Mesendoderm (in vitro differentiated cells): ENCODE results near the gene C8A. TPM values are rescaled to one million over a fixed set of nuclear protein-coding genes. Genes with fewer than 3 reads are reported as not detected.
A peak's percentile ranks its signal among the peaks of the same experiment; 100 is the strongest.

Experiments
- DNase-seq: peaks from one replicate; pipeline ENCODE4 v3.0.0; 2013
- H2AK5ac ChIP-seq: 2 replicates; pipeline ENCODE4 v1.6.1; 2013; ENCODE audit warnings: low read length, inconsistent platforms
- H2BK120ac ChIP-seq: 2 replicates; pipeline ENCODE4 v1.6.1; 2013; ENCODE audit warnings: low read depth, mild to moderate bottlenecking, low read length, moderate library complexity, mixed read lengths
- H2BK15ac ChIP-seq: replicated peaks from 2 replicates; pipeline ENCODE4 v1.6.1; 2013; ENCODE audit warnings: low read depth, mild to moderate bottlenecking, moderate library complexity
- H2BK5ac ChIP-seq: 2 replicates; pipeline ENCODE4 v1.6.1; 2013; ENCODE audit warnings: low read length, inconsistent platforms
- H3K18ac ChIP-seq: 2 replicates; pipeline ENCODE4 v1.6.1; 2013; ENCODE audit warnings: mild to moderate bottlenecking, low read length, mixed read lengths
- H3K23ac ChIP-seq: one replicate; pipeline ENCODE4 v1.6.1; 2013; ENCODE audit warnings: low read length
- H3K27ac ChIP-seq: 2 replicates; pipeline ENCODE4 v1.5.1; 2013; ENCODE audit warnings: low read depth, mild to moderate bottlenecking, inconsistent platforms, low read length, moderate library complexity
- H3K27me3 ChIP-seq: 2 replicates; pipeline ENCODE4 v1.6.1; 2013; ENCODE audit warnings: low read length, control low read depth, mild to moderate bottlenecking, inconsistent platforms; ENCODE audit not compliant: insufficient read depth, poor library complexity
- H3K36me3 ChIP-seq: 2 replicates; pipeline ENCODE4 v1.6.1; 2013; ENCODE audit warnings: low read length, inconsistent platforms; ENCODE audit not compliant: control insufficient read depth, insufficient read depth
- H3K4ac ChIP-seq: one replicate; pipeline ENCODE4 v1.6.1; 2013; ENCODE audit warnings: low read depth, mild to moderate bottlenecking, low read length, moderate library complexity
- H3K4me1 ChIP-seq: 2 replicates; pipeline ENCODE4 v1.6.1; 2013; ENCODE audit warnings: low read depth, low read length, inconsistent platforms; ENCODE audit not compliant: control insufficient read depth
- H3K4me2 ChIP-seq: 2 replicates; pipeline ENCODE4 v1.6.1; 2013; ENCODE audit warnings: low read length
- H3K4me3 ChIP-seq: 2 replicates; pipeline ENCODE4 v1.5.1; 2013; ENCODE audit warnings: mild to moderate bottlenecking, low read length
- H3K56ac ChIP-seq: one replicate; pipeline ENCODE4 v1.6.1; 2013; ENCODE audit warnings: low read length
- H3K79me1 ChIP-seq: 2 replicates; pipeline ENCODE4 v1.6.1; 2013; ENCODE audit warnings: low read length, inconsistent platforms
- H3K79me2 ChIP-seq: 2 replicates; pipeline ENCODE4 v1.6.1; 2013; ENCODE audit warnings: mild to moderate bottlenecking, low read length; ENCODE audit not compliant: control insufficient read depth, insufficient read depth
- H3K9ac ChIP-seq: 2 replicates; pipeline ENCODE4 v1.6.1; 2013; ENCODE audit warnings: low read length, inconsistent platforms
- H4K5ac ChIP-seq: one replicate; pipeline ENCODE4 v1.6.1; 2013; ENCODE audit warnings: low read length
- H4K8ac ChIP-seq: one replicate; pipeline ENCODE4 v1.6.1; 2013; ENCODE audit warnings: low read depth, mild to moderate bottlenecking, control low read depth, low read length, moderate library complexity
- WGBS: extraction: QIAGEN DNeasy Blood & Tissue Kit; methylation state at CpG from one replicate; pipeline ENCODE4 v1.1.7; 2013; ENCODE audit warnings: low lambda C conversion rate, missing lambda C conversion rate; ENCODE audit not compliant: insufficient coverage; ENCODE audit errors: extremely low coverage; 5-methylcytosine and 5-hydroxymethylcytosine counted together
- polyA plus RNA-seq, 2 experiments: library from polyadenylated mRNA; stranded (reverse); fragments of 200-250 nt; gene quantifications; one replicate each; pipeline ENCODE4 v1.2.3, GENCODE V29; 2013

The C8A gene
- not detected for polyA plus RNA-seq (2013, experiment 1 of 2)
- not detected for polyA plus RNA-seq (2013, experiment 2 of 2)

GRCh38 chr1:56854521-56855099 lies at the start of gene C8A:
TSS of gene C8A (plus strand) at chr1:56854797. CDS start at chr1:56854902, 105 bp downstream.
- no peak within 1 kb of the TSS for H3K4ac ChIP-seq
- H3K27me3 ChIP-seq: no peaks in the 10 kb centered on the region
- H3K56ac ChIP-seq: no peak within 1 kb of the TSS
- H3K79me2 ChIP-seq: no peaks in the 10 kb centered on the region
- H4K8ac ChIP-seq: no peak within 1 kb of the TSS
- H2BK120ac ChIP-seq: no peak within 1 kb of the TSS
- no peak within 1 kb of the TSS for H3K9ac ChIP-seq
- WGBS: no CpG with 5 or more reads among the region's 3 CpGs
- no peak within 1 kb of the TSS for H3K23ac ChIP-seq
- H3K4me3 ChIP-seq: no peak within 1 kb of the TSS
- H2AK5ac ChIP-seq: no peak within 1 kb of the TSS
- no peaks in the 10 kb centered on the region for H3K4me1 ChIP-seq
- no peaks in the 10 kb centered on the region for H3K79me1 ChIP-seq
- H3K27ac ChIP-seq: no peak within 1 kb of the TSS
- H3K4me2 ChIP-seq: no peak within 1 kb of the TSS
- no peak within 1 kb of the TSS for H2BK15ac ChIP-seq
- no peak within 1 kb of the TSS for H4K5ac ChIP-seq
- no peaks in the 10 kb centered on the region for H3K36me3 ChIP-seq
- no peak for DNase-seq
- no peak within 1 kb of the TSS for H2BK5ac ChIP-seq
- H3K18ac ChIP-seq: no peak within 1 kb of the TSS

- H3K4me2 ChIP-seq: no peak overlapping the region
- peak; percentile 31 for DNase-seq
- H3K4me3 ChIP-seq: no peak overlapping the region
- no peak overlapping the region for H3K18ac ChIP-seq
- H3K79me1 ChIP-seq: no peaks in the 10 kb centered on the region
- H4K5ac ChIP-seq: no peak overlapping the region
- no peak overlapping the region for H3K23ac ChIP-seq
- no CpG with 5 or more reads among the region's 3 CpGs for WGBS
- H3K27me3 ChIP-seq: peaks cover 2% of the 10 kb centered on the region
- H2BK120ac ChIP-seq: no peak overlapping the region
- no peak overlapping the region for H3K4ac ChIP-seq
- peak overlapping the region; percentile 30 for H3K56ac ChIP-seq
- H3K9ac ChIP-seq: no peak overlapping the region
- no peaks in the 10 kb centered on the region for H3K36me3 ChIP-seq
- H4K8ac ChIP-seq: no peak overlapping the region
- H2AK5ac ChIP-seq: no peak overlapping the region
- no peak overlapping the region for H3K27ac ChIP-seq
- H2BK5ac ChIP-seq: no peak overlapping the region
- H2BK15ac ChIP-seq: no peak overlapping the region
- peaks cover 5% of the 10 kb centered on the region for H3K4me1 ChIP-seq
- no peaks in the 10 kb centered on the region for H3K79me2 ChIP-seq
Observed at GRCh38 chr1:56806804-56807203, 47.8 kb upstream of the C8A start.

- Histone ChIP-seq H2BK5ac (no peak overlapping the region), H3K4me3 (no peak overlapping the region), H2BK15ac (no peak overlapping the region), H3K23ac (no peak overlapping the region), H3K18ac (no peak overlapping the region), H3K4me2 (no peak overlapping the region), H3K9ac (no peak overlapping the region), H3K56ac (no peak overlapping the region), H3K27ac (no peak overlapping the region), H3K27me3 (peaks cover 2% of the 10 kb centered on the region), H3K79me2 (no peaks in the 10 kb centered on the region), H3K4me1 (peaks cover 5% of the 10 kb centered on the region), H2BK120ac (no peak overlapping the region), H3K36me3 (no peaks in the 10 kb centered on the region), H4K5ac (no peak overlapping the region), H4K8ac (no peak overlapping the region), H3K79me1 (no peaks in the 10 kb centered on the region), H2AK5ac (no peak overlapping the region), H3K4ac (no peak overlapping the region)
- DNase-seq: no peak
- WGBS: no CpG with 5 or more reads among the region's 1 CpG
Observed at GRCh38 chr1:56808410-56808809, 46.2 kb upstream of the C8A start.

- peaks cover 2% of the 10 kb centered on the region for H3K27me3 ChIP-seq
- no peak overlapping the region for H3K18ac ChIP-seq
- H3K79me2 ChIP-seq: no peaks in the 10 kb centered on the region
- DNase-seq: peak; percentile 99
- no peak overlapping the region for H2AK5ac ChIP-seq
- H3K4me1 ChIP-seq: peaks cover 5% of the 10 kb centered on the region
- H3K23ac ChIP-seq: no peak overlapping the region
- no peak overlapping the region for H2BK120ac ChIP-seq
- H3K4me3 ChIP-seq: no peak overlapping the region
- H3K27ac ChIP-seq: no peak overlapping the region
- H2BK15ac ChIP-seq: no peak overlapping the region
- no peak overlapping the region for H3K9ac ChIP-seq
- H4K5ac ChIP-seq: no peak overlapping the region
- no peak overlapping the region for H4K8ac ChIP-seq
- H3K79me1 ChIP-seq: no peaks in the 10 kb centered on the region
- no peak overlapping the region for H3K56ac ChIP-seq
- no peak overlapping the region for H3K4ac ChIP-seq
- WGBS: no CpG with 5 or more reads among the region's 2 CpGs
- no peak overlapping the region for H3K4me2 ChIP-seq
- no peak overlapping the region for H2BK5ac ChIP-seq
- no peaks in the 10 kb centered on the region for H3K36me3 ChIP-seq
Observed at GRCh38 chr1:56811331-56811730, 43.3 kb upstream of the C8A start.

GRCh38 chr1:56814205-56814604 lies 40.4 kb upstream of the C8A start:
- no peak overlapping the region for H3K4me2 ChIP-seq
- H3K4me1 ChIP-seq: peaks cover 5% of the 10 kb centered on the region
- H3K79me1 ChIP-seq: no peaks in the 10 kb centered on the region
- H4K5ac ChIP-seq: no peak overlapping the region
- no CpG with 5 or more reads among the region's 2 CpGs for WGBS
- no peaks in the 10 kb centered on the region for H3K79me2 ChIP-seq
- no peaks in the 10 kb centered on the region for H3K27me3 ChIP-seq
- no peak overlapping the region for H2AK5ac ChIP-seq
- H2BK15ac ChIP-seq: no peak overlapping the region
- no peak overlapping the region for H3K4ac ChIP-seq
- no peak for DNase-seq
- no peak overlapping the region for H3K4me3 ChIP-seq
- no peak overlapping the region for H3K23ac ChIP-seq
- no peak overlapping the region for H2BK120ac ChIP-seq
- H3K36me3 ChIP-seq: no peaks in the 10 kb centered on the region
- H3K56ac ChIP-seq: no peak overlapping the region
- H4K8ac ChIP-seq: no peak overlapping the region
- H2BK5ac ChIP-seq: no peak overlapping the region
- H3K9ac ChIP-seq: no peak overlapping the region
- H3K18ac ChIP-seq: no peak overlapping the region
- no peak overlapping the region for H3K27ac ChIP-seq

GRCh38 chr1:56816264-56816663 lies 38.3 kb upstream of the C8A start:
- Histone ChIP-seq H3K36me3 (no peaks in the 10 kb centered on the region), H2BK120ac (no peak overlapping the region), H3K79me1 (no peaks in the 10 kb centered on the region), H2AK5ac (no peak overlapping the region), H2BK15ac (no peak overlapping the region), H3K4ac (no peak overlapping the region), H3K79me2 (no peaks in the 10 kb centered on the region), H3K27me3 (no peaks in the 10 kb centered on the region), H3K9ac (no peak overlapping the region), H3K23ac (no peak overlapping the region), H2BK5ac (no peak overlapping the region), H4K8ac (no peak overlapping the region), H4K5ac (no peak overlapping the region), H3K4me3 (no peak overlapping the region), H3K27ac (no peak overlapping the region), H3K18ac (no peak overlapping the region), H3K4me2 (no peak overlapping the region), H3K56ac (no peak overlapping the region), H3K4me1 (peaks cover 2% of the 10 kb centered on the region)
- WGBS: no CpG with 5 or more reads among the region's 1 CpG
- no peak for DNase-seq
